ENCODE results near the gene NACC2.
A peak's percentile ranks its signal among the peaks of the same experiment; 100 is the strongest.

Gene NACC2

GRCh38 chr9:136024696-136025316 lies 70.3 kb downstream of the NACC2 start:
- DNase-seq (ENCODE audit: extremely low read depth, low read depth) = no peak
- TF ChIP-seq CTCF (IDR thresholded peaks at IDR 0.05; ENCODE audit: low read depth, low read length) = no peak

- no peak for DNase-seq (ENCODE audit: extremely low read depth, low read depth)
These were observed 70.8 kb downstream of the NACC2 start for GRCh38 chr9:136024286-136024685.

DNA sequence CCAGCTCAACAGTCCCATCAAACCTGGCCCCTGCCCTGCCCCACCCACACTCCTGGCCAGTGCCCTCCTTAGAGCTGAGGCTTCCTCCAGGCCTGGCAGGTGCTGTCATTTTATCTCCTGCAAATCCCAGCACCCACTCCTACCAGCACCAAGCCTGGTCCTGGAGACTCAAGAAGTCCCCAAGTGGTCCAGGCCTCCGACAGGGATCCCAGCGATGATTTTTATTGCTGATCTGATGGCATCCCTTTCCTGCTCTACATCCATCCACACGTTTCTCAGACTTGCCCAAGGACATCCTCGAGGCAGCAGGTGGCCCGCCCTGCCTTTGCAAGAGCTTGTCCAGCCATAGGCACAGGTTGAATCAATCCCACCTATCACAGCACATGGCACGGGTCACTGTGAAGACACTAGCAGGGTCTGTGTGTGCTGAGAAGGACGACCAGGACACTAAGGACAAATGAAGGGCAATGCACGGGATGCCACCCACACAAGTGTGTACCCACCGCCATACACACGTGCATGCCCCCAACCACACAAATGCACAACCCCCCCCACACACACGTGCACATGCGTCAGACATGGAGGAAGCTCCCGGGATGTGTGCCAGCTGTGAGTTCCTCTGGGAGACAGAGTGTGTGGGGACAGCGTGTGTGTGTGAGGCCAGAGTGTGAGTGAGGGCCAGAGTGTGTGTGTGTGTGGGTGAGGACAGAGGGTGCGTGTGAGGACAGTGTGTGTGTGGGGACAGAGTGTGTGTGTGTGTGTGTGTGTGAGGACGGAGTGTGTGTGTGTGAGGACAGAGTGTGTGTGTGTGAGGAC lies 71.5 kb downstream of the NACC2 start:
- TF ChIP-seq CTCF (IDR thresholded peaks at IDR 0.05; ENCODE audit: low read depth, low read length) = no peak
- peak; percentile 16 for DNase-seq (ENCODE audit: extremely low read depth, low read depth)

More at GRCh38 chr9:136024286-136024685, 70.8 kb downstream of the NACC2 start:
- TF ChIP-seq CTCF (IDR thresholded peaks at IDR 0.05; ENCODE audit: low read depth, low read length) = no peak

GRCh38 chr9:136022731-136023409 lies 72.2 kb downstream of the NACC2 start:
- no peak for DNase-seq (ENCODE audit: extremely low read depth, low read depth)
- no peak for TF ChIP-seq CTCF (IDR thresholded peaks at IDR 0.05; ENCODE audit: low read depth, low read length)

- no peak for TF ChIP-seq CTCF (IDR thresholded peaks at IDR 0.05; ENCODE audit: low read depth, low read length)
- DNase-seq (ENCODE audit: extremely low read depth, low read depth) = no peak
These were observed 73.0 kb downstream of the NACC2 start for GRCh38 chr9:136021872-136022681.

DNA sequence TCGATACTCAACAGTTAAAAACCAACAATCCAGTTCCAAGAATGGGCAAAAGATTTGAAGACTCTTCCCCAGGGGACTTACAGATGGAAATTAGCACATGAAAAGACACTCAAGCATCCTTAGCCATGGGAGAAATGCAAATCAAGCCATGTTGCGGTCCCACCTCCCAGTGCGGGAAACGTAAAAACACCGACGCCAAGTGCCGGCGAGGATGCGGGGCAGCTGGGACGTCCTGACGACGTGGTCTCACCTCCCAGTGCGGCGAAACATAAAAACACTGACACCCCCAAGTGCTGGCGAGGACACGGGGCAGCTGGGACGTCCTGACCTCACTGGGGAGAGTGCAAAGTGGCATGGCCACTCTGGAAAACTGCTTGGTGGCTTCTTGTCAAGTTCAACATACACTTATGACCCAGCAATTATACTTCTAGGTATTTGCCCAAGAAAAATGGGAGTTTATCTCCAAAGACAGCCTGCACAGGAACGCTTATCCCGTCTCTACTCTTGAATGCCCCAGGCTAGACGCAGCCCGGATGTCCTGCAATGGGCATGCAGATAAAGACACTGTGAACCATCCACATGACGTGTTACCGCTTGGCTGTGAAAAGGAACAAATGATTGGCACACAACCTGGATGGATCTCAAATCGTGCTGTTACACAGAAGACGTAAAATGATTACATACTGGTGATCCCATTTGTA lies 73.8 kb downstream of the NACC2 start:
- DNase-seq (ENCODE audit: extremely low read depth, low read depth) = no peak
- TF ChIP-seq CTCF (IDR thresholded peaks at IDR 0.05; ENCODE audit: low read depth, low read length) = no peak
